HCT116 (cell line): Measurements from ENCODE around the gene SV2A. TPM values are rescaled to one million over a fixed set of nuclear protein-coding genes. Genes with fewer than 3 reads are reported as not detected.

Source experiments
- ATAC-seq: fragments of 200-7000 bp; cut with Tn5 transposase; 2 replicates; pipeline ENCODE4 v1.9.1; 2020; ENCODE audit warnings: mild to moderate bottlenecking, moderate library complexity
- BruUV-seq: library from RNA; stranded (reverse); fragments of 400-500 nt; replicated peaks from 2 replicates; lab custom pipeline; 2021; lab: Mats Ljungman, UMichigan
- CTCF ChIA-PET: fragments of 300-600 bp; sonication (Branson Sonifier 250); formaldehyde crosslinking; loops from one replicate; lab custom pipeline; 2021; ENCODE audit warnings: antibody characterized with exemption; lab: Charles Lee
- POLR2A ChIA-PET: fragments of 300-600, 350-600 bp; sonication (Branson Sonifier 250); formaldehyde crosslinking; loops from one replicate; lab custom pipeline; 2021; ENCODE audit warnings: antibody characterized with exemption; lab: Charles Lee
- RAD21 ChIA-PET, 2 experiments: fragments of 300-600 bp; sonication (Branson Sonifier 250); formaldehyde crosslinking; loops; one replicate each; lab custom pipeline; 2023; ENCODE audit warnings: low total read pairs in 2 of 2; ENCODE audit not compliant: uncharacterized antibody in 2 of 2, unreplicated experiment in 2 of 2, low non-redundant PET in 1 of 2; lab: Charles Lee
- DNase-seq: peaks from one replicate; pipeline ENCODE4 v3.0.0-alpha.2; 2010; ENCODE audit warnings: low read depth, low spot score
- H2AFZ ChIP-seq: fragments of 200-600 bp; shearing (Covaris generic), sonication (generic); 2 replicates; pipeline ENCODE4 v1.6.1; 2017; ENCODE audit warnings: low read depth, mixed run types, mixed read lengths, antibody characterized with exemption, low read length; ENCODE audit not compliant: poor library complexity, severe bottlenecking
- H3K27ac ChIP-seq: 2 replicates; pipeline ENCODE4 v1.5.1; 2012; ENCODE audit warnings: low read depth, low read length
- H3K27me3 ChIP-seq: fragments of 200-600 bp; sonication (generic); 2 replicates; pipeline ENCODE4 v1.6.1; 2016; ENCODE audit warnings: mixed run types, low read length, mixed read lengths; ENCODE audit not compliant: insufficient read depth
- H3K36me3 ChIP-seq, 2 experiments: fragments of 200-500 bp in 1 of 2; fragments of 200-600 bp in 1 of 2; sonication (Bioruptor generic) in 1 of 2; sonication (generic) in 1 of 2; 2 replicates each; pipeline versions ENCODE4 v1.5.1 to v1.6.1; 2014 to 2016; ENCODE audit warnings: low read length in 2 of 2, inconsistent platforms in 1 of 2, mixed read lengths in 1 of 2, mixed run types in 1 of 2; ENCODE audit not compliant: insufficient read depth in 2 of 2, control insufficient read depth in 1 of 2
- H3K4me1 ChIP-seq, 2 experiments: fragments of 200-600 bp in 1 of 2; sonication (generic) in 1 of 2; 2 replicates each; pipeline versions ENCODE4 v1.5.1 to v1.6.1; 2012 to 2017; ENCODE audit warnings: low read length in 2 of 2, inconsistent platforms in 1 of 2, mild to moderate bottlenecking in 1 of 2, mixed read lengths in 1 of 2, mixed run types in 1 of 2, moderate library complexity in 1 of 2; ENCODE audit not compliant: insufficient read depth in 2 of 2, control insufficient read depth in 1 of 2
- H3K4me2 ChIP-seq: fragments of 200-600 bp; sonication (generic); 2 replicates; pipeline ENCODE4 v1.6.1; 2017; ENCODE audit warnings: mixed run types, low read length, mixed read lengths
- H3K4me3 ChIP-seq, 2 experiments: fragments of 200-600 bp in 1 of 2; sonication (generic) in 1 of 2; replicated peaks in 1 of 2; 2 replicates each; pipeline ENCODE4 v1.5.1; 2011 to 2016; ENCODE audit warnings: low read length in 2 of 2, control low read depth in 1 of 2, low read depth in 1 of 2, mild to moderate bottlenecking in 1 of 2, mixed read lengths in 1 of 2, mixed run types in 1 of 2
- H3K79me2 ChIP-seq: fragments of 200-600 bp; sonication (generic); 2 replicates; pipeline ENCODE4 v1.6.1; 2017; ENCODE audit warnings: mild to moderate bottlenecking, mixed run types, low read length, moderate library complexity, mixed read lengths; ENCODE audit not compliant: insufficient read depth
- H3K9ac ChIP-seq: fragments of 200-600 bp; sonication (generic); 2 replicates; pipeline ENCODE4 v1.6.1; 2016; ENCODE audit warnings: low read length, mixed read lengths
- H3K9me2 ChIP-seq: fragments of 200-600 bp; sonication (generic), shearing (Covaris generic); 2 replicates; pipeline ENCODE4 v1.6.1; 2017; ENCODE audit warnings: mixed run types, mild to moderate bottlenecking, moderate library complexity; ENCODE audit not compliant: insufficient read depth
- H3K9me3 ChIP-seq, 2 experiments: fragments of 200-500 bp in 1 of 2; fragments of 200-600 bp in 1 of 2; sonication (Bioruptor generic) in 1 of 2; sonication (generic) in 1 of 2; 2 replicates each; pipeline ENCODE4 v1.6.1; 2014 to 2017; ENCODE audit warnings: low read length in 2 of 2, mixed read lengths in 2 of 2, inconsistent platforms in 1 of 2, low read depth in 1 of 2, mild to moderate bottlenecking in 1 of 2, mixed run types in 1 of 2, moderate library complexity in 1 of 2; ENCODE audit not compliant: control insufficient read depth in 1 of 2, insufficient read depth in 1 of 2
- H4K20me1 ChIP-seq: fragments of 200-600 bp; sonication (generic), shearing (Covaris generic); 2 replicates; pipeline ENCODE4 v1.6.1; 2017; ENCODE audit warnings: mixed run types, mild to moderate bottlenecking, moderate library complexity; ENCODE audit not compliant: insufficient read depth
- CBX3 ChIP-seq: IDR thresholded peaks from 2 replicates; pipeline ENCODE4 v1.6.1; 2012; ENCODE audit warnings: low read depth
- CEBPB ChIP-seq: IDR thresholded peaks from 2 replicates; pipeline ENCODE4 v1.6.1; 2012; ENCODE audit warnings: low read depth
- EGR1 ChIP-seq: IDR thresholded peaks from 2 replicates; pipeline ENCODE4 v1.6.1; 2012; ENCODE audit warnings: low read depth
- EZH2 ChIP-seq: fragments of 200-600 bp; sonication (generic); IDR thresholded peaks from 2 replicates; pipeline ENCODE4 v1.6.1; 2017; ENCODE audit warnings: antibody characterized with exemption, mixed run types
- EZH2phosphoT487 ChIP-seq: fragments of 200-600 bp; IDR thresholded peaks from 2 replicates; pipeline ENCODE4 v1.6.1; 2018; ENCODE audit warnings: antibody characterized with exemption, borderline replicate concordance
- FOSL1 ChIP-seq: IDR thresholded peaks from 2 replicates; pipeline ENCODE4 v1.6.1; 2012; ENCODE audit warnings: low read depth
- JUND ChIP-seq: IDR thresholded peaks from 2 replicates; pipeline ENCODE4 v1.6.1; 2012
- POLR2A ChIP-seq: IDR thresholded peaks from 2 replicates; pipeline ENCODE4 v1.7.0; 2011; ENCODE audit warnings: borderline replicate concordance; ENCODE audit not compliant: insufficient read depth, insufficient read length; ENCODE audit errors: extremely low read depth
- POLR2AphosphoS5 ChIP-seq: IDR thresholded peaks from 2 replicates; pipeline ENCODE4 v1.6.1; 2011; ENCODE audit warnings: mild to moderate bottlenecking, low read depth, low read length, moderate library complexity
- RAD21 ChIP-seq: IDR thresholded peaks from 2 replicates; pipeline ENCODE4 v1.6.1; 2012; ENCODE audit warnings: low read depth, mild to moderate bottlenecking
- SIN3A ChIP-seq: IDR thresholded peaks from 2 replicates; pipeline ENCODE4 v1.6.1; 2012; ENCODE audit warnings: low read depth
- SP1 ChIP-seq: IDR thresholded peaks from 2 replicates; pipeline ENCODE4 v1.6.1; 2012; ENCODE audit warnings: low read depth
- SRF ChIP-seq: IDR thresholded peaks from 2 replicates; pipeline ENCODE4 v1.6.1; 2012; ENCODE audit warnings: low read depth
- TCF7L2 ChIP-seq: IDR thresholded peaks from 2 replicates; pipeline ENCODE4 v1.7.0; 2011; ENCODE audit warnings: borderline replicate concordance, inconsistent platforms; ENCODE audit not compliant: insufficient read depth, insufficient read length; ENCODE audit errors: extremely low read depth
- YY1 ChIP-seq: IDR thresholded peaks from 2 replicates; pipeline ENCODE4 v1.6.1; 2011; ENCODE audit warnings: low read length, low read depth, moderate library complexity, mild to moderate bottlenecking; ENCODE audit not compliant: insufficient replicate concordance; ENCODE audit errors: extremely low read depth
- ZBTB33 ChIP-seq: IDR thresholded peaks from 2 replicates; pipeline ENCODE4 v1.6.1; 2011; ENCODE audit warnings: mild to moderate bottlenecking, low read length, moderate library complexity; ENCODE audit not compliant: insufficient replicate concordance; ENCODE audit errors: extremely low read depth
- ZFX ChIP-seq: fragments of 450-650 bp; IDR thresholded peaks from 2 replicates; pipeline ENCODE4 v1.6.1; 2017
- ZNF274 ChIP-seq: fragments of 200-500 bp; sonication (Bioruptor generic); IDR thresholded peaks from 2 replicates; pipeline ENCODE4 v1.6.1; 2014; ENCODE audit warnings: mild to moderate bottlenecking, low read depth, low read length, inconsistent platforms
- intact Hi-C: fragments of 100-400 bp; cut with micrococcal nuclease; formaldehyde crosslinking; loops from 2 replicates; pipeline ENCODE4 v1.10.0; 2022
- total RNA-seq: library from RNA; stranded (reverse); gene quantifications from one replicate; pipeline ENCODE4 v1.2.1, GENCODE V29; 2021; ENCODE audit not compliant: unreplicated experiment
- TF ChIP-seq, protein P1 (sequence below): IDR thresholded peaks from 2 replicates; pipeline ENCODE4 v1.6.1; 2012

Gene SV2A
- total RNA-seq, 1 experiment from 2014 or later, result 0.15 TPM

- ATAC-seq, result no peak
Measured at GRCh38 chr1:149967041-149967440, 49.4 kb upstream of the SV2A start.

GRCh38 chr1:149966405-149966804 lies 48.8 kb upstream of the SV2A start:
- Histone ChIP-seq H3K27ac (no peak overlapping the region), H3K4me1 (no peaks in the 10 kb centered on the region), H2AFZ (no peak overlapping the region), H3K27me3 (no peaks in the 10 kb centered on the region), H3K36me3 (peaks cover 31 to 32% of the 10 kb centered on the region in 2 experiments; a peak in 3 of 4 replicates), H3K9ac (no peak overlapping the region), H3K4me2 (no peak overlapping the region), H3K9me3 (no peaks in the 10 kb centered on the region), H3K9me2 (no peaks in the 10 kb centered on the region), H3K4me3 (no peak overlapping the region), H4K20me1 (no peaks in the 10 kb centered on the region), H3K79me2 (no peaks in the 10 kb centered on the region)
- no TSS peak for BruUV-seq
- ChIA-PET RAD21 (no interaction called here), CTCF (no interaction called here), POLR2A (no interaction called here)
- intact Hi-C loops, result no loop called here
- ATAC-seq (no peak), DNase-seq (no peak)
- TF ChIP-seq JUND (no peak), POLR2AphosphoS5 (no peak), TCF7L2 (no peak), EGR1 (no peak), ZFX (no peak), EZH2 (no peak), SP1 (no peak), YY1 (no peak), RAD21 (no peak), SIN3A (no peak), POLR2A (no peak), ZBTB33 (no peak)
- TF ChIP-seq, protein P1, sequence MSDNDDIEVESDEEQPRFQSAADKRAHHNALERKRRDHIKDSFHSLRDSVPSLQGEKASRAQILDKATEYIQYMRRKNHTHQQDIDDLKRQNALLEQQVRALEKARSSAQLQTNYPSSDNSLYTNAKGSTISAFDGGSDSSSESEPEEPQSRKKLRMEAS, result no peak

More at GRCh38 chr1:149967041-149967440, 49.4 kb upstream of the SV2A start:
- intact Hi-C loops, result no loop called here
- H3K9me3 ChIP-seq, result no peaks in the 10 kb centered on the region
- ChIA-PET POLR2A (no interaction called here), RAD21 (no interaction called here), CTCF (no interaction called here)
- no peak overlapping the region for H3K9ac ChIP-seq
- H3K36me3 ChIP-seq, result peaks cover 34 to 36% of the 10 kb centered on the region in 2 experiments; a peak in 3 of 4 replicates
- H4K20me1 ChIP-seq, result no peaks in the 10 kb centered on the region
- no peak for DNase-seq
- H3K79me2 ChIP-seq, result no peaks in the 10 kb centered on the region
- H3K4me2 ChIP-seq, result no peak overlapping the region
- H3K4me1 ChIP-seq, result no peaks in the 10 kb centered on the region
- no peak overlapping the region for H3K27ac ChIP-seq
- no peak overlapping the region for H3K4me3 ChIP-seq
- TF ChIP-seq, protein P1, result no peak
- TF ChIP-seq FOSL1, result no peak
- no peak for TF ChIP-seq EZH2
- TF ChIP-seq EGR1, result no peak
- no peak for TF ChIP-seq CBX3
- TF ChIP-seq TCF7L2, result no peak
- TF ChIP-seq ZNF274, result no peak
- no peak for TF ChIP-seq POLR2AphosphoS5
- TF ChIP-seq SIN3A, result no peak
- TF ChIP-seq EZH2phosphoT487, result no peak
- TF ChIP-seq JUND, result no peak
- TF ChIP-seq CEBPB, result no peak
- TF ChIP-seq SRF, result no peak
- H3K9me2 ChIP-seq, result no peaks in the 10 kb centered on the region
- H2AFZ ChIP-seq, result no peak overlapping the region
- H3K27me3 ChIP-seq, result no peaks in the 10 kb centered on the region
- no TSS peak for BruUV-seq
